HG03045 (cell line): ENCODE measurements around the gene AP3M1.

Source experiments
- ATAC-seq: cut with Tn5 transposase; IDR thresholded peaks from one replicate; pipeline ENCODE4 v1.9.1; 2021; ENCODE audit warnings: mild to moderate bottlenecking, moderate library complexity; ENCODE audit not compliant: unreplicated experiment

The AP3M1 gene

DNA sequence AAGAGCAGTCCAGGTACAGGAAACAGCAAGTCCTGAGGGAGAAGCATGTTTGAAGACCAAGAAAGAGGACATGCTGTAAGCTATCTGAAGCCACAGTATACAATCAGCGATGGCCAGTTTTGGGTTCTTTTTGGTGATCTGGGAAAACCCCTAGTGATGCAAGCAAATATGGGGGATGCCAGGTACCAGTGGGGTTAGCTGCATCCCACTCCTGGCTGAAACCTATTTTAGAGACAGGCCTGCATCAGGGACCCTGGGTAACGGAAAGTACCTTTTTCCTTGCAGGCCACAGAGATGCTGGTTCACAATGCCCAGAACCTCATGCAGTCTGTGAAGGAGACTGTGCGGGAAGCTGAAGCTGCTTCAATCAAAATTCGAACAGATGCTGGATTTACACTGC, 32.9 kb downstream of the AP3M1 start:
- ATAC-seq, result peak; percentile 55

DNA sequence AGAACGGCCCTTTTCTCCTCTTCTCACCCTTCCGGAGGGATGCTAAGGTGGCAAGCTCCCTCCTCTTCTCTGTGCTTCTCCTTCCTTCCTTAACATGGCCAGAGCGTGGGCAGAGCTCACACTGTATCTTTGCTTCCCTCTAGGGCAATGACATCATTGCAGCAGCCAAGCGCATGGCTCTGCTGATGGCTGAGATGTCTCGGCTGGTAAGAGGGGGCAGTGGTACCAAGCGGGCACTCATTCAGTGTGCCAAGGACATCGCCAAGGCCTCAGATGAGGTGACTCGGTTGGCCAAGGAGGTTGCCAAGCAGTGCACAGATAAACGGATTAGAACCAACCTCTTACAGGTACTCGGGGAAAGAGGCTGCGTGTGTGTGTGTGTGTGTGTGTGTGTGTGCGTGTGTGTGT, 36.6 kb downstream of the AP3M1 start:
- ATAC-seq, result no peak

DNA sequence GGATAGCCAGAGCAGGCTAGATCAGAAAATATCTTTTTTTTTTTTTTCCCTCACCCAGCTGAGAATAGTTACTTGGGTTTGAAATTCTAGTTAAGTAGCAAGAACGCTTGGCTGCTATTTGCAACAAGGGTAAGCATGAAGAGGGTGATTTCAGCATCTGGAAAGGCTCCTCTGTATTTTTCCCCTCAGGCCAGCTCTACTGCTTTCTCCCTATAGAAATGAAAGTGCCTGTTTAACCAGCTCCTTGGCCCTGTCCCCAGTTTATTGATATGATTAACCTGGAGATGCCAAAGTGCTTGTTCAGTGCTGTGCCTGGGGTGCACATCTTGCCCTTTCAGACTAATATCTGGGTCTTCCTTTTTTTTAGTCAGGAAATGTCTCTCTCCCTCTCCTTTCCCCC, 37.1 kb downstream of the AP3M1 start:
- ATAC-seq, result no peak

DNA sequence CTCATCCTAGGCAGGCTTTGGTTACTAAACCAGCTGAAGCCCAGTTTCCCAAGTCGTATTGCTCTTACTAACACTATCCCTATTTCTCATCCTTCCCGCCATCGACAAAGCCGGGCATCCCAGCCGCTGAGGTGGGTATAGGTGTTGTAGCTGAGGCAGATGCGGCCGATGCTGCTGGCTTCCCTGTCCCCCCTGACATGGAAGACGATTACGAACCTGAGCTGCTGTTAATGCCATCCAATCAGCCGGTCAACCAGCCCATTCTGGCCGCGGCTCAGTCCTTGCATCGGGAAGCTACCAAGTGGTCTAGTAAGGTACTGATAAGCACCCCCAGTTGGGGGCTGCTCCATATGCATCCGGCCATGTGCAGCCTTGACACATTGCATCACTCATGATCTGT, 38.8 kb downstream of the AP3M1 start:
- no peak for ATAC-seq

DNA sequence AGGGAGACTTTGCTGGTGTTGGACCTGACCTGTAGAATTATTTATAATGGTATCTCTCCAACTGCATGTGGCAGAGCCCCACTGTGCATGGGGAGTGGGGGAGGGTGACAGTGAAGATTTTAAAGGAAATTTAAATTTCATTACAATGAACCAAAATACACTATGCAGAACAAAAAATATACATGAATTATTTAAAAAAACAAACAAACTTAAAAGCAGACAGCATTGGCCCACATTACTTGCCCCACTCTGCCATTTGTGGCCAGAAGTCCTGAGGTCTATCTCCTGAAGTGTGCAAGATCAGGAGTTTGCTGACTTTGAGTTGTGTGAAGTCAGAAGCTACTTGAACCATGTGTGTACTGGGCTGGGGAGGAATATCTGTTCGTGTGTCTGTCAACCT, 40.5 kb downstream of the AP3M1 start:
- ATAC-seq, result no peak

DNA sequence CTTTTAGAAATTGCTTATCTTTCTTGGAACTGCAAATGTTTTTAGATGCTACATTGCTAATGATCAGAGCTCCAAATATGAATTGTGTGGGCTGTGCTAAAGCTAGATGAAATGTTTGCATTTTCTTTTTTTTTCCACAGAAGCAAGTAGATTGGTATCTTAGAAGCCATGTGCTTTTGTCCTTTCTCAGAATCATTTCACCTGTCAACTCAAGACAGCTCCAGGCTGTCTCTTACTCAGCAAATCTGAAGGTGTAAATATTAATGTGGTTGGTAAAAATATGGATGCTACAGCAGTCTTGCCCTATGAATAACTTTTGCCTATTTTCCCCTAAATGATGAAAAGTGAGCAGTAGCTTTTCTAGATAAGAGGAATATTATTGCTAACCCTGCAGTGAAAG, 41.2 kb downstream of the AP3M1 start:
- no peak for ATAC-seq

DNA sequence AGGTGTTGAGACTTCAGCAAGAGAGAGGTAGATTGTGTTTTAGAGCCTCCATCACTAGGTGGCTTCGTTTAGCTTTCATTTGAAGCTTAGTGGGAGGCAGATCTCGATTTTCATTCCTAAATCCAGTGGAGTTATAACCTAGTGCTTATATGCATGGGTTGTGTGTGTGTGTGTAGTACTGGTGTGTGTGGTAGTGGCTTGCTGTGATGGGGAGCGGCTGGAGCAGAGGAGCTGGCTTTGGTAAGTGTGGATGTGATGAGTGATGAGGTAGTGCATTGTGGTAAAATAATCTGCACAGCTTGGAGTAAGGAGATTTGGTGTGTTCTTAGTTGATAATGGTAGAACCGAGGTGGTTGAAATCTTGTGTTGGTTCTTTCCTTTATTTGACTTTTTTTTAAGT, 43.2 kb downstream of the AP3M1 start:
- ATAC-seq, result no peak

DNA sequence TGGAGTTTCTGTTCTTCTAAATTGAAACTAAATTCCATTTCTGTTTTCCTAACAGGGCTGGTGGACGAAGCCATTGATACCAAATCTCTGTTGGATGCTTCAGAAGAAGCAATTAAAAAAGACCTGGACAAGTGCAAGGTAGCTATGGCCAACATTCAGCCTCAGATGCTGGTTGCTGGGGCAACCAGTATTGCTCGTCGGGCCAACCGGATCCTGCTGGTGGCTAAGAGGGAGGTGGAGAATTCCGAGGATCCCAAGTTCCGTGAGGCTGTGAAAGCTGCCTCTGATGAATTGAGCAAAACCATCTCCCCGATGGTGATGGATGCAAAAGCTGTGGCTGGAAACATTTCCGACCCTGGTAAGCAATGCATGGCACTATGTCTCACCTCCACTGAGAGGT, 45.6 kb downstream of the AP3M1 start:
- ATAC-seq, result no peak

DNA sequence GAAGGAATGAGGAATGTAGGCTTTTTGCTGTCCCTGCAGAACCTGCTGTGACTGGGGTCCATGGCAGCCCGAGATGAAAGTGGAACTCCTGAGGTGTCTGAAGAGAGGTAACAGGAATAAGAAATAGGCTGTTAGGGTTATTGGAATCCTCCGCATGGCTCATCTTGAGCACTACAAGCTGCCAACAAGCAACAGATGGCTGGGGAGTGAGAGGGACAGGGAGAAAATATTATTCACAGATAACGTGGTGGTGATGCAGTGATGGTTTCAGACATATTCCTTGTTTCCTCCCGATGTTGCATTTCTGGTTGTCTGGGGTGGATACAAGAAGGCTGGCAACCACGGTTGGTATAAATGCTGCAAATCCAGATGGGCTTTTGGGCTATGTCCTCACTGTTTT, 46.1 kb downstream of the AP3M1 start:
- no peak for ATAC-seq

DNA sequence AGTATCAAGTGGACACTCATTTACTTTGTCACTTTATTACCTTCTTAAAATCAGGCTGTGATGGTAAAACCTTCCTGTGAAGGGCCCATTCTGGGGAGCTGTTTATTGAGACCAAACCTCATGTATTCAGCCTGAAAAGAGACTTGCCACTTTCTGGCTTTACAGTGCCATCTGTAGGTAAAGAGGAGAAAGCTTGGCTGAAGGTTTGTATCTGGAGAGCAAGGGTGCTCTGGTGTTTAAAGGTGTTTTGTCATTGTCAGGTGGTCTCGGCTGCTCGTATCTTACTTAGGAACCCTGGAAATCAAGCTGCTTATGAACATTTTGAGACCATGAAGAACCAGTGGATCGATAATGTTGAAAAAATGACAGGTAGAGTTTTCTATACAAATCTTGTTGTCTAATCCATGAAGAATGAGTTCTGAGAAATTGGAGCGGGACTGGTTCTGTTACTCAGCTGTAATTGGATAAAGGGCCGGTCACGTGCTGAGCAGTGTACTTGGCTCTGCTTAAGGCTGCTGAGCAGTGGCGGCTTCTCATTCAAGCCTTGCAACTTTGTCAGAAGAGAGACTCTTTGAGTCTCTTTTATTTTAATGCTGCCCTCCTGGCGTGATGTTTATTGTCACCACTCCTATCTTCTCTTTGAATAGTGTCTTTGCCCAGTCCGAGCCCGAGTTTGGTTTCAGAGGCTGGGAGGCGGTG, 46.9 kb downstream of the AP3M1 start:
- no peak for ATAC-seq

DNA sequence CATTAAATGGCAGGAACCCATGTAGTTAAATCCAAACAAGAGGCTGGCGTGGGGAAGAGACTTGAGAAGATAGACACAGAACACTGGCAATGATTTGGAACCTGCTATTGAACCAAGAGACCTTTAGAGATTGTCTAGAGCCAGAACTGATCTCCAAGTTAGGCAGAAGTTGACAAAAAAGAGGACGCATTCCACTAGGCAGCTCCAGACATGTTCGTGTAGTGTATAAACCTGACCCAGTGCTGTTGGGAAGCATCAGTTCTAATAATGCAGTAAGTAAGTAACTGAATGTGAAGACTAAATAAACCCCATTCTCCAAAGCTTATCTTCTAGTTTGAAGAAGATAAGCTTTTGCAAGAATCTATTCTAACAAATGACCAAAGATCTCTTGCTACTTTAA, 50.8 kb downstream of the AP3M1 start:
- no peak for ATAC-seq

DNA sequence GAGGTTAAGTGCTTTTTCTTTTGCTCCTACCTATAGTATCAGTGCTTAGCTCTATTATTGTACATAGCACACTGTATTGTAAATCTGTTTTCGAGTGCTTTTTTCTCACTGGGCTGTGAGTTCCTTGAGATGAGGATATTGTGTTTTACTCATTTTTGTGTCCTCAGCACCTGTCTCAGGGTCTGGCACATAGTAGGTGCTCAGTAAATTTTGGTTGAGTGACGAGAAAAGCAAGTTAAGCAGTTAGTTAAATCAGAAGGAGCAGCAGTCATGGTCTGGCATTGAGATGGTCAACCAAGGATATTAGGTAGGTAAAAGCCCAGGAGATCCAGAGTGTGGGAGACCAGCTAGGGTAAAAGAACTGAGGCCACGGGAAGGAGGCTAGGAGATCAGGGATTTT, 51.2 kb downstream of the AP3M1 start:
- ATAC-seq, result no peak

DNA sequence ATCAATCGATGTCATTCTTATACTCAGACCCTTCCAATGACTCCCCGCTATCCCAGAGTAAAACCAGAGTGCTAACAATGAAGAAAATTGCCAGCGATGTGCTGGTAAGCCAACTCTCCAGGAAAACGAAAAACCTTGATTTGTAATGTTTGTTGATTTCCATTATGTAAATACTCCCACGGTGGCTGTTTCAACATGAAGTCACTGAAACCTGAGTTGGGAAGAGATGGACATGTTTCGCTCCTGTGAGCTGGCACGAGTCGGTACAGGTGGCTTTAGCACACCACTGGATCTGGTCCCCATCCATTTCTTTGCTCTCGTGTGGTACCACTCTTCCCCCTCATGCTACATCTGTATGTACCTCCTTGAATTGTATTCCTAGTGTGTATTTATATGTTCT, 52.9 kb downstream of the AP3M1 start:
- ATAC-seq, result no peak

DNA sequence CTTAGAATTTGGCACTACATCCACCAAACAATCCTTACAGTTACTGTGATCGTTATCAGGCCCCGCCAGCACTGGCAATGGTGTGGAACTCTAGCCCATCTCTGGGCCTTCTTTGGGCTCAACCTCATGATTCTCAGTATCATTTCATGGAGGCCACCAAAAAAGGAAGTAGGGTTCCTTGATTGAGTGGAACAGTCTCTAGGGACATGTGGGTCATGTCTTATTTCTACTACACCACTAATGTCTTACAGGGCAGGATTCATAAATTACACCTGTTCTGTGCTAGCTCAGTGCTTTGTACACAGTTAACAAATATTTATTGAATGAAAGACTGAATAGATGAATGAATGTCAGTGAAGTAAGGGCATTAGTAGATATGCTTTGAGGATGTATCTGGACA, 53.9 kb downstream of the AP3M1 start:
- ATAC-seq, result peak; percentile 62

DNA sequence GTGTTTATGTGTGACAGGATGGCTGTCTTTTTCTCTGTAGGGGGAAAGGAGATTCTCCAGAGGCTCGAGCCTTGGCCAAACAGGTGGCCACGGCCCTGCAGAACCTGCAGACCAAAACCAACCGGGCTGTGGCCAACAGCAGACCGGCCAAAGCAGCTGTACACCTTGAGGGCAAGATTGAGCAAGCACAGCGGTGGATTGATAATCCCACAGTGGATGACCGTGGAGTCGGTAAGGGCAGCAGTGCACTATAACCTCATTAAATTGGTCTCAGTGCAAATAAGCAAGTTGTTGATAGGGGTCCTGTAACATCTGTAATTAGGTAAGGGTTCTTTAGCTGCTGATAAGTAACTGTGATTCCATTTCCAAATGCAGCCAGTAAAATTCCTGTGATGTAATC, 56.4 kb downstream of the AP3M1 start:
- no peak for ATAC-seq

DNA sequence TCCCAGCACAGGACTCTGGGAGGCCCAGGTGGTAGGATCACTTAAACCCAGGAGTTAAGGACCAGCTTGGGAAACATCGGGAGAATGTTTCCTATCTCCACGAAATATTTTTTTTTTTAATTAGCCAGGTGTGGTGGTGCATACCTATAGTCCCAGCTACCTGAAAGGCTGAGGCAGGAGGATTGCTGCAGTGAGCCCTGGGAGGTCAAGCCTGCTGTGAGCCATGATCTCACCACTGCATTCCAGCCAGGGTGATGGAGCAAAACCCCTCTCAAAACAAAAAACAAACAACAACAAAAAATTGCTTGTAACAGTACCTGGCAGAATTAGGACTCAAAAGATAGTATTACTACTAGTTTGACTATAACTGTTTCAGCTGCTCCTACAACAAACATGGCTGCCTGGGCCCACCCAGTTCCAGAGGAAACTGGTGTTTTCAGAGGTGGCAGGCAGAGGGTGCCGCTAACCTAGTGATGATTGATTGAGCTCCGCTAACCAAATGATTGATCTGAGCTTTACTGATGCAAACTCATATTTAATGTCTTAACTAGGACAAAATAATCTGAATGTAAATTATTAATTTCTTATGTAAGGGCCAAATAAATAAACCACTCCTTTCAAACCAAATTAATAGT, 57.0 kb downstream of the AP3M1 start:
- no peak for ATAC-seq

DNA sequence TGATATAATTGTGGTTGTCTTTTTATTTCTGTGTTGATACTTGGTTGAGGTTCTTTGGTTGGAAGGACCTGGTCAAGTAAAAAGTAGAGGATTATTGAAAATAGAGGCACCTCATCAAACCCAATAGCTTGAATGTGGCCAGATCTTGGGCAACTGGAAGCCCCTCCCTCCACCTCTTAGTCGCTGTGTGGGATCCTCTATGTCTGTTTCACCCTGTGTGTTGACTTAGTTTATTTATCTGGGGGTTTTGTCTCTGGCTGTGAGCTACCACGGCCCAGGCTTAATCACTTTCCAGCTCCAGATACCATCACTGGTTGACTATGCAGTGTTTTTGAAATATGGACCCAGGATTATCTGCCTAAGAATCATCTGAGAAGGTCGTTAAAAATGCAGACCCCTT, 58.3 kb downstream of the AP3M1 start:
- no peak for ATAC-seq

DNA sequence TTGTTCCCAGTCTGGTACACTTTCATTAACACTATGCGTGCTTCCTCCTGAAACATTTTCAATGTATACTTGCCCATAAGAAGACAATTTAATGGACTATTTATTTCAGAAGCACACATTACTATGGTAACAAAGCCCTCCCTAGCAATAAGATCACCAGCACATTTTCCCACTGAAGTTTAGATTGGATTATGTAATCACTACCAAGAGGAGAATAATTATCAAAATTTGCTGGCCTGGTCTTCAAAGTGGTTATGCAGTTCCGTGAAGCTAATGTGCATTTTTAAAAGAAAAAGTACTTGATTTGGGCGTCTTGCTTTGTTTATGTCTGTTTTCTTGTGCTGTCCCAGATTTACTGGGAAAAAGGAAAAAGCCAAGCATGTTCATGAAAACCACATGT, 61.9 kb downstream of the AP3M1 start:
- no peak for ATAC-seq

DNA sequence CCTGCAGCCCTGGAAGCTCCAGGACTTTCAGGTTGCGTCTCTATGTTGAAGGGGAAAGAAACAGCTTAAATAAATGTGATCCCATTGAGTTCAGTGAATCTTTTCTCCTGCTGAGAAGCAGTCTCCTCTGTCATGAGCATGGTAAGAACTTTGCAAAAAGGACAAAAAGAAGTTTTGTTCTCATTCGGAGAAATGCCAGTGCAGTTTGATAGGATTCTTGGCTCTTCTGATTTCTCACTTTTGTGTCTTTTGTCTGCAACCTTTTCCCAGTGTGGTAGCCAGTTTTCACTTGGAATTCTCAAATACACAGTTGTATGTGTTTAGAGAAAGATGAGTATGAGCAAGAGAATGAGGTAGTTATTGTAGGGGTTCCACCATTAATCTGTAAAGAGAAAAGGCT, 64.3 kb downstream of the AP3M1 start:
- no peak for ATAC-seq

DNA sequence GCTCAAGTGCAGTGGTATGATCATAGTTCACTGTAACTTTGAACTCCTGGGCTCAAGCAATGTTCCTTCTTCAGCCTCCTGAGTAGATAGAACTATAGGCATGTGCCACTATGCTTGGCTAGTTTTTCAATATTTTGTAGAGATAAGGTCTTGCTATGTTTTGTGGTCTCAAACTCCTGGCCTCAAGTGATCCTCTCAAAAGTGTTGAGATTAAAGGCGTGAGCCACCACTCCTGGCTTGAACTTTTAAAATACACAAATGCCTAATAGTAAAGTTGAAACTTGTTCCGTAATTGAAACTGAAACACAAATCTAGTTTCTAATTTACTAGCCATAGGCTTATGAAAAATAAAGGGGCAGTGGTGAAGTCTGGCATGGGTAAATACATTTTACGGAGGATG, 65.7 kb downstream of the AP3M1 start:
- ATAC-seq, result no peak

DNA sequence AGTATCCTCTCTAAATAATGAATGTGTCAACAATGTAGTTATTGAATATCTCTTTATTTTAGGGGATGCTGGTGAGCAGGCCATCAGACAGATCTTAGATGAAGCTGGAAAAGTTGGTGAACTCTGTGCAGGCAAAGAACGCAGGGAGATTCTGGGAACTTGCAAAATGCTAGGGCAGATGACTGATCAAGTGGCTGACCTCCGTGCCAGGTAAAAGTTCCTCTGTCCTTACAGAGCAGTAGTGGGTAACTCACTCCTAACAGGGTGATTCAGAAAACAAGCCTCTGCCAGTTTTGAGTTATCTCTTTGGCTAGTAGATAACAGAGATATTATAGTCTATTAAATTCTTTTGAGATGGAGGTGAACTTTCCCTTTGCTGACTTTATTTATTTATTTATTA, 67.3 kb downstream of the AP3M1 start:
- no peak for ATAC-seq

DNA sequence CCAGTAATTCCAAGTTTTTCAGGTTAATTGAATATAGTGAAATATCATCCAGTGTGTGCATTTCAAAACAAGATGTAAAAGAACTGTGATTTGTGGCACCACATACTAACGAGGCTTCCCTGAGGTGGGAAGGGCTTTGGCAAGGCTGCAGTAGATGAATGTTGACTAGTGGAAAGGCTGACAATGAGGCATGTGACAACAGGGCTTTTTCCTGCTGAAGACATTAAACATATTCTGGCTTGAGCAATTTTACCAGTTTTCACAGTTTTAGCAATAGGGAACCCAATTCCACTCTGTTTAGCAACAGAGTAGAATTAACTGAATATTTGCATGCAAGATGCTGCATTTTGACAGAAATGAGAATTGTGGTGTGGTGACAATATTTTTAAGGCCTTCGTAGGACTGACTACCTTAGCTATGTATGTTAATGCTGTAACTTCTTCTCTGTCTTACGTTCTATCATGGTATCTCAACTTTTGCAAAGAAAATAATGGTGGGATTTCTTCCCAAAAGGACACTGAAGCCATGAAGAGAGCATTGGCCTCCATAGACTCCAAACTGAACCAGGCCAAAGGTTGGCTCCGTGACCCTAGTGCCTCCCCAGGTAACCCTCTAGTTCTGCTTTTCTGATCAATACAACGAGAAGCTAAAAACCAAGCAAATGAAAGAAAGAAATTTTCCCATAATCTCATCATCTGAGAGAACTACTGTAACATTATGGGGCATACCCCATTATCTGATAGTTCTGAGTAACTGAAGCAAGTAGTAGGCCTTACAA, 68.5 kb downstream of the AP3M1 start:
- no peak for ATAC-seq
